GM23338 (cell line): ENCODE results near the gene GRM2. TPM values are rescaled to one million over a fixed set of nuclear protein-coding genes. Genes with fewer than 3 reads are reported as not detected.
A peak's percentile ranks its signal among the peaks of the same experiment; 100 is the strongest.

Experiments
- ATAC-seq: fragments of 200-7000 bp; cut with Tn5 transposase; 3 replicates; pipeline ENCODE4 v1.9.1; 2020
- DNase-seq: peaks from one replicate; pipeline ENCODE4 v3.0.0-alpha.2; 2015; ENCODE audit warnings: low spot score
- H2AFZ ChIP-seq: fragments of 200-600 bp; sonication (generic); 2 replicates; pipeline ENCODE4 v1.8.0; 2016; ENCODE audit warnings: antibody characterized with exemption, mild to moderate bottlenecking, moderate library complexity
- H3F3A ChIP-seq: fragments of 200-600 bp; sonication (generic); replicated peaks from 2 replicates; pipeline ENCODE4 v1.8.0; 2017; ENCODE audit warnings: antibody characterized with exemption, mixed run types, low read depth
- H3K27ac ChIP-seq: fragments of 200-600 bp; sonication (generic); 2 replicates; pipeline ENCODE4 v1.6.1; 2016; ENCODE audit warnings: low read depth
- H3K27me3 ChIP-seq: fragments of 200-600 bp; sonication (generic); 2 replicates; pipeline ENCODE4 v1.8.0; 2016; ENCODE audit warnings: mild to moderate bottlenecking, mixed run types, moderate library complexity; ENCODE audit not compliant: insufficient read depth
- H3K36me3 ChIP-seq: fragments of 200-600 bp; sonication (generic); 2 replicates; pipeline ENCODE4 v1.8.0; 2016; ENCODE audit warnings: mild to moderate bottlenecking; ENCODE audit not compliant: insufficient read depth
- H3K4me1 ChIP-seq: fragments of 200-600 bp; sonication (generic); 2 replicates; pipeline ENCODE4 v1.8.0; 2016; ENCODE audit warnings: mild to moderate bottlenecking, moderate library complexity; ENCODE audit not compliant: insufficient read depth
- H3K4me2 ChIP-seq: fragments of 200-600 bp; sonication (generic); 2 replicates; pipeline ENCODE4 v1.7.1; 2017; ENCODE audit warnings: mixed run types
- H3K4me3 ChIP-seq: fragments of 200-600 bp; sonication (generic); 2 replicates; pipeline ENCODE4 v1.6.1; 2016; ENCODE audit warnings: mixed run types
- H3K79me2 ChIP-seq: fragments of 200-600 bp; sonication (generic); replicated peaks from 2 replicates; pipeline ENCODE4 v1.8.0; 2017; ENCODE audit warnings: mild to moderate bottlenecking; ENCODE audit not compliant: insufficient read depth
- H3K9me2 ChIP-seq: fragments of 200-600 bp; sonication (generic); 2 replicates; pipeline ENCODE4 v1.8.0; 2017; ENCODE audit not compliant: insufficient read depth
- H4K20me1 ChIP-seq: fragments of 200-600 bp; sonication (generic); replicated peaks from 2 replicates; pipeline ENCODE4 v1.8.0; 2017; ENCODE audit warnings: mild to moderate bottlenecking; ENCODE audit not compliant: insufficient read depth
- H3K27ac Mint-ChIP-seq: 2 replicates; pipeline ENCODE4 v1.8.0; 2020; ENCODE audit warnings: inconsistent platforms, mild to moderate bottlenecking, moderate library complexity, mixed read lengths
- H3K27me3 Mint-ChIP-seq: 3 replicates; pipeline ENCODE4 v1.8.0; 2022; ENCODE audit warnings: low read depth, mild to moderate bottlenecking, moderate library complexity, mixed read lengths, inconsistent platforms; ENCODE audit not compliant: insufficient read depth, poor library complexity
- H3K36me3 Mint-ChIP-seq: 3 replicates; pipeline ENCODE4 v1.8.0; 2021; ENCODE audit warnings: low read depth, mild to moderate bottlenecking, inconsistent platforms, moderate library complexity, mixed read lengths
- H3K4me1 Mint-ChIP-seq: 3 replicates; pipeline ENCODE4 v1.8.0; 2020; ENCODE audit warnings: mild to moderate bottlenecking, inconsistent platforms, mixed read lengths
- H3K4me3 Mint-ChIP-seq: 3 replicates; pipeline ENCODE4 v1.8.0; 2021; ENCODE audit warnings: moderate library complexity, mild to moderate bottlenecking, inconsistent platforms, mixed read lengths
- H3K9me3 Mint-ChIP-seq: 3 replicates; pipeline ENCODE4 v1.8.0; 2020; ENCODE audit warnings: moderate library complexity, mild to moderate bottlenecking, inconsistent platforms, mixed read lengths
- CTCF ChIP-seq, 2 experiments: fragments of 200-600 bp in 1 of 2; sonication (generic) in 1 of 2; conservative IDR thresholded peaks; 2 replicates each; pipeline versions ENCODE4 v1.5.1 to v1.6.1; 2016 to 2017; ENCODE audit warnings: antibody characterized with exemption in 2 of 2, low read depth in 2 of 2, mild to moderate bottlenecking in 2 of 2, moderate library complexity in 1 of 2
- polyA plus RNA-seq: library from polyadenylated mRNA; unstranded; fragments of >200 nt; fragmentation: Nextera tagmentation; extraction: Ambion mirVana; gene quantifications from 2 replicates; pipeline ENCODE4 v1.2.1, GENCODE V29; 2016
- total RNA-seq: library from RNA; depleted of rRNA; stranded (reverse); fragments of >200 nt; shearing (Covaris generic); gene quantifications from 2 replicates; pipeline ENCODE4 v1.2.3, GENCODE V29; 2014
- TF ChIP-seq, protein P1 (sequence below): fragments of 250-450 bp; sonication (Bioruptor Pico); IDR thresholded peaks from 2 replicates; pipeline ENCODE4 v1.5.0; 2020; ENCODE audit warnings: mild to moderate bottlenecking, moderate library complexity

GRM2 gene
- total and polyA plus RNA-seq, 2 experiments from 2014 or later = 2.1 to 5.1 TPM

GRCh38 chr3:51669241-51670052, 37.4 kb upstream of the GRM2 start:
- Histone ChIP-seq H3K36me3 (no peaks in the 10 kb centered on the region), H3K4me2 (0 out of 2 replicates have a peak overlapping the region, but pooled peaks have one; percentile 33), H2AFZ (no peak overlapping the region), H3K9me2 (no peaks in the 10 kb centered on the region), H3K4me1 (peaks cover 15% of the 10 kb centered on the region), H3F3A (peaks cover 13% of the 10 kb centered on the region; the same call in 1 of the 2 replicates), H3K27me3 (no peaks in the 10 kb centered on the region), H4K20me1 (no peaks in the 10 kb centered on the region), H3K27ac (no peak overlapping the region), H3K4me3 (no peak overlapping the region), H3K79me2 (no peaks in the 10 kb centered on the region)
- Mint-ChIP-seq H3K36me3 (no peaks in the 10 kb centered on the region; the same call in 2 of the 3 replicates), H3K27ac (peak overlapping the region; percentile 75; the same call in 1 of the 2 replicates), H3K4me3 (peak overlapping the region; percentile 80), H3K27me3 (peaks cover 22% of the 10 kb centered on the region), H3K9me3 (no peaks in the 10 kb centered on the region; the same call in 2 of the 3 replicates), H3K4me1 (peaks cover 38% of the 10 kb centered on the region)
- TF ChIP-seq, protein P1, sequence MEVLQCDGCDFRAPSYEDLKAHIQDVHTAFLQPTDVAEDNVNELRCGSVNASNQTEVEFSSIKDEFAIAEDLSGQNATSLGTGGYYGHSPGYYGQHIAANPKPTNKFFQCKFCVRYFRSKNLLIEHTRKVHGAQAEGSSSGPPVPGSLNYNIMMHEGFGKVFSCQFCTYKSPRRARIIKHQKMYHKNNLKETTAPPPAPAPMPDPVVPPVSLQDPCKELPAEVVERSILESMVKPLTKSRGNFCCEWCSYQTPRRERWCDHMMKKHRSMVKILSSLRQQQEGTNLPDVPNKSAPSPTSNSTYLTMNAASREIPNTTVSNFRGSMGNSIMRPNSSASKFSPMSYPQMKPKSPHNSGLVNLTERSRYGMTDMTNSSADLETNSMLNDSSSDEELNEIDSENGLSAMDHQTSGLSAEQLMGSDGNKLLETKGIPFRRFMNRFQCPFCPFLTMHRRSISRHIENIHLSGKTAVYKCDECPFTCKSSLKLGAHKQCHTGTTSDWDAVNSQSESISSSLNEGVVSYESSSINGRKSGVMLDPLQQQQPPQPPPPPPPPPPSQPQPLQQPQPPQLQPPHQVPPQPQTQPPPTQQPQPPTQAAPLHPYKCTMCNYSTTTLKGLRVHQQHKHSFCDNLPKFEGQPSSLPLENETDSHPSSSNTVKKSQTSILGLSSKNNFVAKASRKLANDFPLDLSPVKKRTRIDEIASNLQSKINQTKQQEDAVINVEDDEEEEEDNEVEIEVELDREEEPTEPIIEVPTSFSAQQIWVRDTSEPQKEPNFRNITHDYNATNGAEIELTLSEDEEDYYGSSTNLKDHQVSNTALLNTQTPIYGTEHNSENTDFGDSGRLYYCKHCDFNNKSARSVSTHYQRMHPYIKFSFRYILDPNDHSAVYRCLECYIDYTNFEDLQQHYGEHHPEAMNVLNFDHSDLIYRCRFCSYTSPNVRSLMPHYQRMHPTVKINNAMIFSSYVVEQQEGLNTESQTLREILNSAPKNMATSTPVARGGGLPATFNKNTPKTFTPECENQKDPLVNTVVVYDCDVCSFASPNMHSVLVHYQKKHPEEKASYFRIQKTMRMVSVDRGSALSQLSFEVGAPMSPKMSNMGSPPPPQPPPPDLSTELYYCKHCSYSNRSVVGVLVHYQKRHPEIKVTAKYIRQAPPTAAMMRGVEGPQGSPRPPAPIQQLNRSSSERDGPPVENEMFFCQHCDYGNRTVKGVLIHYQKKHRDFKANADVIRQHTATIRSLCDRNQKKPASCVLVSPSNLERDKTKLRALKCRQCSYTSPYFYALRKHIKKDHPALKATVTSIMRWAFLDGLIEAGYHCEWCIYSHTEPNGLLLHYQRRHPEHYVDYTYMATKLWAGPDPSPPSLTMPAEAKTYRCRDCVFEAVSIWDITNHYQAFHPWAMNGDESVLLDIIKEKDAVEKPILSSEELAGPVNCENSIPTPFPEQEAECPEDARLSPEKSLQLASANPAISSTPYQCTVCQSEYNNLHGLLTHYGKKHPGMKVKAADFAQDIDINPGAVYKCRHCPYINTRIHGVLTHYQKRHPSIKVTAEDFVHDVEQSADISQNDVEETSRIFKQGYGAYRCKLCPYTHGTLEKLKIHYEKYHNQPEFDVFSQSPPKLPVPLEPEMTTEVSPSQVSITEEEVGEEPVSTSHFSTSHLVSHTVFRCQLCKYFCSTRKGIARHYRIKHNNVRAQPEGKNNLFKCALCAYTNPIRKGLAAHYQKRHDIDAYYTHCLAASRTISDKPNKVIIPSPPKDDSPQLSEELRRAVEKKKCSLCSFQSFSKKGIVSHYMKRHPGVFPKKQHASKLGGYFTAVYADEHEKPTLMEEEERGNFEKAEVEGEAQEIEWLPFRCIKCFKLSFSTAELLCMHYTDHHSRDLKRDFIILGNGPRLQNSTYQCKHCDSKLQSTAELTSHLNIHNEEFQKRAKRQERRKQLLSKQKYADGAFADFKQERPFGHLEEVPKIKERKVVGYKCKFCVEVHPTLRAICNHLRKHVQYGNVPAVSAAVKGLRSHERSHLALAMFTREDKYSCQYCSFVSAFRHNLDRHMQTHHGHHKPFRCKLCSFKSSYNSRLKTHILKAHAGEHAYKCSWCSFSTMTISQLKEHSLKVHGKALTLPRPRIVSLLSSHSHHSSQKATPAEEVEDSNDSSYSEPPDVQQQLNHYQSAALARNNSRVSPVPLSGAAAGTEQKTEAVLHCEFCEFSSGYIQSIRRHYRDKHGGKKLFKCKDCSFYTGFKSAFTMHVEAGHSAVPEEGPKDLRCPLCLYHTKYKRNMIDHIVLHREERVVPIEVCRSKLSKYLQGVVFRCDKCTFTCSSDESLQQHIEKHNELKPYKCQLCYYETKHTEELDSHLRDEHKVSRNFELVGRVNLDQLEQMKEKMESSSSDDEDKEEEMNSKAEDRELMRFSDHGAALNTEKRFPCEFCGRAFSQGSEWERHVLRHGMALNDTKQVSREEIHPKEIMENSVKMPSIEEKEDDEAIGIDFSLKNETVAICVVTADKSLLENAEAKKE = no peak
- peak; percentile 89 to 96 for TF ChIP-seq CTCF (conservative IDR thresholded peaks at IDR 0.05; ENCODE audit: low read depth in 2 of 2)
- peak; percentile 96 for DNase-seq
- ATAC-seq = peak; percentile 58
